Measurements from ENCODE around the gene FBP1.

FBP1 gene

GRCh38 chr9:94631599-94631998 lies 7.7 kb downstream of the FBP1 start:
- Histone ChIP-seq H3K4me1 (ENCODE audit: insufficient read depth, poor library complexity, severe bottlenecking) (peaks cover 16% of the 10 kb centered on the region), H3K27ac (ENCODE audit: poor library complexity, severe bottlenecking) (no peak overlapping the region), H3K27me3 (ENCODE audit: insufficient read depth, poor library complexity, severe bottlenecking) (no peaks in the 10 kb centered on the region), H3K4me3 (ENCODE audit: severe bottlenecking) (no peak overlapping the region), H3K9me3 (ENCODE audit: severe bottlenecking) (no peaks in the 10 kb centered on the region), H3K36me3 (ENCODE audit: low read depth) (no peaks in the 10 kb centered on the region)
- DNase-seq (ENCODE audit: low spot score): no peak
- no peak for TF ChIP-seq CTCF (IDR thresholded peaks at IDR 0.05; ENCODE audit: poor library complexity, severe bottlenecking)
- ATAC-seq (ENCODE audit: low read depth): no peak

- Histone ChIP-seq H3K9me3 (ENCODE audit: severe bottlenecking) (no peaks in the 10 kb centered on the region), H3K27ac (ENCODE audit: poor library complexity, severe bottlenecking) (no peak overlapping the region), H3K27me3 (ENCODE audit: insufficient read depth, poor library complexity, severe bottlenecking) (no peaks in the 10 kb centered on the region), H3K4me3 (ENCODE audit: severe bottlenecking) (no peak overlapping the region), H3K36me3 (ENCODE audit: low read depth) (no peaks in the 10 kb centered on the region), H3K4me1 (ENCODE audit: insufficient read depth, poor library complexity, severe bottlenecking) (peaks cover 16% of the 10 kb centered on the region)
- TF ChIP-seq CTCF (IDR thresholded peaks at IDR 0.05; ENCODE audit: poor library complexity, severe bottlenecking): no peak
- DNase-seq (ENCODE audit: low spot score) (no peak), ATAC-seq (ENCODE audit: low read depth) (no peak)
These were observed 8.5 kb downstream of the FBP1 start for GRCh38 chr9:94630833-94631232.

- Histone ChIP-seq H3K4me1 (ENCODE audit: insufficient read depth, poor library complexity, severe bottlenecking) (peaks cover 16% of the 10 kb centered on the region), H3K36me3 (ENCODE audit: low read depth) (no peaks in the 10 kb centered on the region), H3K27ac (ENCODE audit: poor library complexity, severe bottlenecking) (no peak overlapping the region), H3K27me3 (ENCODE audit: insufficient read depth, poor library complexity, severe bottlenecking) (no peaks in the 10 kb centered on the region), H3K4me3 (ENCODE audit: severe bottlenecking) (no peak overlapping the region), H3K9me3 (ENCODE audit: severe bottlenecking) (no peaks in the 10 kb centered on the region)
- DNase-seq (ENCODE audit: low spot score): no peak
- TF ChIP-seq CTCF (IDR thresholded peaks at IDR 0.05; ENCODE audit: poor library complexity, severe bottlenecking): no peak
- no peak for ATAC-seq (ENCODE audit: low read depth)
These were observed 9.0 kb downstream of the FBP1 start for GRCh38 chr9:94630281-94630680.

GRCh38 chr9:94627287-94627686 lies 12.0 kb downstream of the FBP1 start:
- Histone ChIP-seq H3K27me3 (ENCODE audit: insufficient read depth, poor library complexity, severe bottlenecking) (no peaks in the 10 kb centered on the region), H3K36me3 (ENCODE audit: low read depth) (no peaks in the 10 kb centered on the region), H3K27ac (ENCODE audit: poor library complexity, severe bottlenecking) (no peak overlapping the region), H3K4me1 (ENCODE audit: insufficient read depth, poor library complexity, severe bottlenecking) (peaks cover 16% of the 10 kb centered on the region), H3K9me3 (ENCODE audit: severe bottlenecking) (no peaks in the 10 kb centered on the region), H3K4me3 (ENCODE audit: severe bottlenecking) (no peak overlapping the region)
- DNase-seq (ENCODE audit: low spot score) (no peak), ATAC-seq (ENCODE audit: low read depth) (no peak)
- no peak for TF ChIP-seq CTCF (IDR thresholded peaks at IDR 0.05; ENCODE audit: poor library complexity, severe bottlenecking)

GRCh38 chr9:94625835-94626234 lies 13.5 kb downstream of the FBP1 start:
- H3K4me3 ChIP-seq (ENCODE audit: severe bottlenecking): no peak overlapping the region
- no peaks in the 10 kb centered on the region for H3K36me3 ChIP-seq (ENCODE audit: low read depth)
- H3K4me1 ChIP-seq (ENCODE audit: insufficient read depth, poor library complexity, severe bottlenecking): peaks cover 3% of the 10 kb centered on the region
- H3K27me3 ChIP-seq (ENCODE audit: insufficient read depth, poor library complexity, severe bottlenecking): no peaks in the 10 kb centered on the region
- DNase-seq (ENCODE audit: low spot score) (no peak), ATAC-seq (ENCODE audit: low read depth) (no peak)
- H3K27ac ChIP-seq (ENCODE audit: poor library complexity, severe bottlenecking): no peak overlapping the region
- no peak for TF ChIP-seq CTCF (IDR thresholded peaks at IDR 0.05; ENCODE audit: poor library complexity, severe bottlenecking)
- no peaks in the 10 kb centered on the region for H3K9me3 ChIP-seq (ENCODE audit: severe bottlenecking)
